Head of caudate nucleus (tissue), 42 donors: ENCODE results near the gene CFAP77.
A peak's percentile ranks its signal among the peaks of the same experiment; 100 is the strongest.
"Not testable (repeated sequence)": the region's sequence is repeated elsewhere in the genome, so short reads cannot be mapped to it uniquely, and the experiment has no call there.

ENCODE experiments used
- DNase-seq, 42 donors: peaks; one replicate each; pipeline versions ENCODE4 v3.0.0 to v3.0.0-alpha.2; 2020 to 2021; ENCODE audit warnings: mixed read lengths in 7 of 42
- intact Hi-C: fragments of 100-400 bp; cut with DNase I; formaldehyde crosslinking; loops from one replicate; pipeline ENCODE4 v1.15.0; 2022

The CFAP77 gene

DNA sequence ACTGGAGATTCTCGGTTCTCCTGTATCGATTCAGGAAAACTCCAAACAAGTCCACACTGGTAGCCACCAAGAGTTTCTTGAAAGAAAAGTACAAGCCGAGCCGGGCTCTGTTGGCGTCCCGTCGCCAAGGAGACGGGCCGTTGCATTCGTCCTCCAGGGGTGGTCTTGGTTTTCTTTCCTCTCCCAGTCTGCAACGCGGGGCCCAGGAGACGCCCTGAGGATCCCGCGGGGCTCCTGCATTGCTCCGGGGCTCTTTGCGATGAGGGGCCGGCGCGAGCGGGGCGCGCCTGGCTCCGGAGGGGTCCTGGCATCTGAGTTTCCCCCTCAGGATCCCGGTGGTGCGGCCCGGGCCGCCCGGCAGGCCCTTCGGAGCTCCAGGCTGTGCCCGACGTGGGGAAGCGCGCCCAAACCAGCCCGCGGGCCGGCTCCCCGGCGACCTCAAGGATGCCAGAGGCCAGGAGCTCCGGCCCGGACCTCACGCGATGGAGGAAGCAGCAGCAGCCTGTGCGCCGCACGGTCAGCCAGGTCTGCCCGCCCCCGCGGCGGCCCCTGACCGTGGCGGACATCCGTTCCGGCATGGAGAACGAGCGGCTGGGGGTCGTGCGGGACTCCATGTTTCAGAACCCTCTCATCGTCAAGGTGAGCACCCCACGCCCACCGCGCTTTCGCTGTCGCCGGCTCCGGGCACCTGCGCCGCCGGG is at the start of gene CFAP77:
CFAP77 (plus strand) TSS at position 384 of the 701 bp plus-strand sequence; CDS start at position 445, 61 bp downstream.
- peak in 18 of 42 donors; percentile 4 to 45 (median 19) for DNase-seq
- intact Hi-C loops: no loop called here

DNA sequence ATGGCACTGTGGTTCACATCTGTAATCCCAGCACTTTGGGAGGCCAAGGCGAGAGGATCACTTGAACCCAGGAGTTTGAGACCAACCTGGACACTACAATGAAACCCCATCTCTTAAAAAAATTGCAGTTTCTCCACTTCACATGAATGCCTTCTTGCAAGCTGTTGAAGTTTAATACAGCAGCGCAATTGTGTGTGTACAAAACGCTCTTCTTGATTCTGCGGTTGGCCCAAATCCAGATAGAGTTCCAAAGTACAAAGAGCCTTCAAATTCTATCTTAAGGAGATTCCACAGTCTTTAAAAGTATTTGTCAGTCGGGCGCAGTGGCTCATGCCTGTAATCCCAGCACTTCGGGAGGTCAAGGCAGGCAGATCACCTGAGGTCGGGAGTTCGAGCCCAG is 45.9 kb upstream of the CFAP77 start:
- no peak for DNase-seq
- intact Hi-C loops: loop anchor here (10.0 kb wide), 1 partner anchor 511 kb away; the partner anchor contains the start of genes AK8 and SPACA9

DNA sequence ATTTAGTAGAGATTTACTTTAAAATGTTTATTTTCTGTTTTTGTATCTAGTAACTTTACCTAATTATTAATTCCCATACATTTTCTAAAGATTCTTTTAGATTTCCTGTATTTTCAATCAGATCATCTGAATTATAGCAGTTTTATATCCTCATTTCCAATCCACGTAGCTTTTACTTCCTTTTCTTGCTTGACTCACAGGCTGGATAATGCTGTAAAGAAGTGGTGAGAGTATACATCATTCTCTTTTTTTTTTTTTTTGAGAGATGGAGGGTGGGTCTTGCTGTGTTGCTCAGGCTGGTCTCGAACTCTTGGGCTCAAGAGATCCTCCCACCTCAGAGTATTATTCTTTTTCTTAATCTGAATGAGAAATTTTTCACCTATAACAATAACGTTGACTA is 44.0 kb upstream of the CFAP77 start:
- DNase-seq: no peak
- intact Hi-C loops: loop anchor here (10.0 kb wide), 1 partner anchor 509 kb away; the partner anchor contains the start of genes AK8 and SPACA9

DNA sequence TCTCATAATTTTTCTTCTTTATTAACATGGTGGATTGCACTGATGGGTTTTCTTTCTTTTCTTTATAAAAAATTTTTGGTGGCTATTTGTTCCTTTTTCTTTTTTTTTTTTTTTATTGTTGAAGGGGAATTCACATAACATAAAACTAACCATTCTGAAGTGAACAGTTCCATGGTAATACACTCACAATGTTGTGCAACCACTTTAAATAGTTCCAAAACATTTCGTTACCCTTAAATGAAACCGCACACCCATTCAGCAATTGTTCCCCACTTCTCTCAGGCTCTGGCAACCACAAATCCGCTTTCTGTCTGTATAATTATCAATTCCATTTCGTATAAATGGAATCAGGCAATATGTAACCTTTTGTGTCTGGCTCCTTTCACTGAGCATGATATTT is 43.5 kb upstream of the CFAP77 start:
- intact Hi-C loops: loop anchor here (10.0 kb wide), 1 partner anchor 508 kb away; the partner anchor contains the start of genes AK8 and SPACA9
- no peak for DNase-seq

DNA sequence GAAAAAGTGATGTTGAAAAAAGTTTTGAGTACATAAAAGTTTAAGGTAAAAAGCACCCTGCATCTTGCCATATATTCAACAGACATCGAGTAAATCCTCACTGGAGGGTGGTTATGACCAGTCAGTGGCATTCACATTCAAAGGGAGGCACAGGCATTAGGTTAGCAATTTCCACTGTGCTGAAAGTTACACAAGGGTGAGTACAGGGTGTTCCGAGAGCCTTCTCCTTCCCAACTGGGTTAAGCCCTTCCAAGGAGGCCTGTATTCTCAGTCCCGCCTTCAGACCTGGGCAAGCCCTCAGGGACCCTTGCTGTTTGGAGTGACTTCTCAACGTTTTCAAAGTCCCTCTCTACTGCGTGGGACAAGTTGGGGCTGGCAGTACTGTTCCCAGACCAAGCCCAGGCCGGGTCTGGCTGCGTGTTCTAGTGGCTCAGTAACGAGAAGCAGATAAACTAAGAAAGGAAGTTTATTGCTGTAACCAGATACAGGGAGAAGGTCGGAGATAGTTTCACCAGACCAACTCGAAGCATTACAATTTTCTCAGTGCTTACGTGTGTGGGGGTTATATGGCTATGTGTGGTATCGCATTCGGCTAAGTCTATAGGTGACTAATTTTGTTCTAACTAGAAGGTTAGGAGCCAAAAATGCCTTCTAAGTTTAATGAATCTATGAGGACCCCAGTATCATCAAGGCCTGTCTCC is 42.2 kb upstream of the CFAP77 start:
- no peak for DNase-seq
- intact Hi-C loops: loop anchor here (10.0 kb wide), 1 partner anchor 507 kb away; the partner anchor contains the start of genes AK8 and SPACA9

DNA sequence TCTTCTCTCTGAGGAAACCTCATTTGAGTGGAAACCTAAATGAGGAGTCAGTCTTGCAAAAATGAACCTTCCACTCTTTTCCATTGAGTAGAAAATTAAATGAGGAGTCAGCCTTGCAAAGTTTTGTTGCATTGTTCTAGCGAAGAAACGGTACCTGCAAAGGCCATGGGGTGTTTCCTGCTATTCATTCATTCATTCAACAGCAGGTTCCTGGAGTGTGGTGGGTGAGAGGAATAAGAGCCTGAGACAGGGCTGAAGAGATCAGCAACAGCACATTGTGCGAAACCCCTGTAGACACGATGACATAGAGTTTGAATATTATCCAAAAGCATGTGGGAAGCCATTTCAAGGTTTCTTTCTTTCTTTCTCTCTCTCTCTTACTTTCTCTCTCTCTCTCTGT is 40.6 kb upstream of the CFAP77 start:
- intact Hi-C loops: loop anchor here (10.0 kb wide), 1 partner anchor 505 kb away; the partner anchor contains the start of genes AK8 and SPACA9
- no peak for DNase-seq

DNA sequence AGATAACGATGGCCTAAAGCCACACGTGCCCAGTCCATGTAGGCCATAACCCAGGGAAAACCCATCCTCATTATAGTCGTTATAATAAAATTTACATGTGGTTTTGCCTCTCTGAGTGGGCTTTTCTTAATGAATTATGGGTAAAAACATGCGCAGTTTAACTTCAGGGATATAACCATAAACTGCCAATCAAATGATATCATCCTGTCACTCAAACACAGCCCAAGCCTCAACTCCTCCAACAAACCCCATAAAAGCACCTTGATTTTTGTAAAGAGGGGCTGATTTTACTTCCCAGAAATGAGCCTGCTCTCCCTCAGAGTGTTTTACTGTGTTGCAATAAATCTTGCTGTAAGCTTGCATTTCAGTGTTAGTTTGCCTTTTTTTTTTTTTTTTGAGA is 39.4 kb upstream of the CFAP77 start:
- intact Hi-C loops: no loop called here

DNA sequence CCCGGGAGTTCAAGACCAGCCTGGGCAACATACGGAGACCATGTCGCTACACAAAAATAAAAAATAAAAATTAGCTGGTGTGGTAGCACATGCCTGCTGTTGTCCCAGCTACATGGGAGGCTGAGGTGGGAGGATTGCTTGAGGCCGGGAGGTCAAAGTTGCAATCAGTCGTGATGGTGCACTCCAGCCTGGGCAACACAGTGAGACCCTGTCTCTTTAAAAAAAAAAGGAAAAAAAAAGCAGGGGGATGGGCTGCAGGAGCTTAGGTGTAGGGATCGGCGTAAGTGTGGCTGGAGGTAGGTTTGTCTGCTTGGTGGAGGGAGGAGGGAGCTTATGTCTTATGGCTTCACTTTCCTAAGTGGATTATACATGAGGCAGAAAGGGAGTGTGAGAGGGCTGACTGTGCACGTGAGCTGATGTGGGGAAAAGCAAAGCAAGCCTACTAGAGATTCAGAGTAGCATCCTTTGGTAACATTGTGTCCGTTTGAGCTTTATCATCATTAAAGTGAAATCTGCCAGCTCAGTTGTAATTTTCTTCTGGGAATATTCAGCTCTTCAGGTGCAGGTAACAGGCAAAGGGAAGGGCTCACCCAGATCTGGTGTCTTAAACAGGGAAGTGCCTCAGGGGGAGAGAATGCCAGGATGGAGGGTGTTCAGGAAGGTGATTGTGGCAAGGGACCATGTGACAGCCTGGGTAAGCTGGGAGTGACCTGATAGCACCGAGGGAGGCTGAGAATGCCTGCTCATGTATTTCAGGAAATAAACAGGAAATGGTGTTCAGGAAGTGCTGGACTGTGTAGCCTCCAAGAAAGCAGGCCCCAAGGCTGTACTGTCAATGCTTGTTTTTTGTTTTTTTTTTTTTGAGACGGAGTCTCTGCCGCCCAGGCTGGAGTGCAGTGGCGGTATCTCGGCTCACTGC is 37.6 kb upstream of the CFAP77 start:
- DNase-seq: peak in 34 of 42 donors; percentile 8 to 69 (median 37)
- intact Hi-C loops: no loop called here

More for the DNA sequence above, 39.4 kb upstream of the CFAP77 start:
- no peak for DNase-seq

DNA sequence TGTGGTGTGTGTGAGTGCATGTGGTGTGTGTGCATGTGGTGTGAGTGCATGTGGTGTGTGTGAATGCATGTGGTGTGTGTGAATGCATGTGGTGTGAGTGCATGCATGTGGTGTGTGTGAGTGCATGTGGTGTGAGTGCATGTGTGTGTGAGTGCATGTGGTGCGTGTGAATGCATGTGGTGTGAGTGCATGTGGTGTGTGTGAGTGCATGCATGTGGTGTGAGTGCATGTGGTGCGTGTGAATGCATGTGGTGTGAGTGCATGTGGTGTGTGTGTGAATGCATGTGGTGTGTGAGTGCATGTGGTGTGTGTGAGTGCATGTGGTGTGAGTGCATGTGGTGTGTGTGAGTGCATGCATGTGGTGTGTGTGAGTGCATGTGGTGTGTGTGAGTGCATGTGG is 32.2 kb upstream of the CFAP77 start:
- DNase-seq, intact Hi-C loops: not testable (repeated sequence)

DNA sequence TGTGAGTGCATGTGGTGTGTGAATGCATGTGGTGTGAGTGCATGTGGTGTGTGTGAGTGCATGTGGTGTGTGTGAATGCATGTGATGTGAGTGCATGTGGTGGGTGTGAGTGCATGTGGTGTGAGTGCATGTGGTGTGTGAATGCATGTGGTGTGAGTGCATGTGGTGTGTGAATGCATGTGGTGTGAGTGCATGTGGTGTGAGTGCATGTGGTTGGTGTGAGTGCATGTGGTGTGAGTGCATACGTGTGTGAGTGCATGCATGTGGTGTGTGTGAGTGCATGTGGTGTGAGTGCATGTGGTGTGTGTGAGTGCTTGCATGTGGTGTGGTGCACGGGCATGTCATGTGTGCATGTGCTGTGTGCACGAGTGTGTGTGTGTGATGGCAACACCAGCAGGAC is 31.6 kb upstream of the CFAP77 start:
- intact Hi-C loops, DNase-seq: not testable (repeated sequence)

DNA sequence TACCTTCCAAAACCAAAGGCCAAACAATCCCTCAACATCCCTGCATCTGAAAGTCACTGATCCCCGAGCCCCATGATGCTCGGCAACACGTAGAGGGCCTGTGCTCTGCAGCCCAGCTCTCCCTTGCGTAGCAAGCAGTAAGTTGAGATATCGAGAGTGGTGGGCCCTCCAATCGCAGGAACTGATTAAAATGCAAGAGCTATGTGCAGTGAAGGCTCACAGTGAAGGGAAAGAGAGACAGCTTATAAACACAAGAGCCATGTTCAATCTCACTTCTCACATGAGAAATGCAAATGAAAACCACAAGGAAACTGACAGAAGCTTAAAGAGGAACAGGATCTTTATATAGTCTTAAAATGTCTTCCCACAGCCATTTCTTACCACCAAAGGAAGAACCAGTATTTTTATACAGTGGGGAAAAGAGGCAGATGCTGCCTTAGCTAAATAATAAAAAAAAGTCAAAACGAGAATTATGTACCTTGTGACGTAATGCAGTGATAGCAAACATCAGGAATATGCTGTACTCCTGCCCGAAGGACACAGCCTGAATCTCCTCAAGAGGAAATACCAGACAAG is 28.0 kb upstream of the CFAP77 start:
- DNase-seq: no peak
- intact Hi-C loops: no loop called here

DNA sequence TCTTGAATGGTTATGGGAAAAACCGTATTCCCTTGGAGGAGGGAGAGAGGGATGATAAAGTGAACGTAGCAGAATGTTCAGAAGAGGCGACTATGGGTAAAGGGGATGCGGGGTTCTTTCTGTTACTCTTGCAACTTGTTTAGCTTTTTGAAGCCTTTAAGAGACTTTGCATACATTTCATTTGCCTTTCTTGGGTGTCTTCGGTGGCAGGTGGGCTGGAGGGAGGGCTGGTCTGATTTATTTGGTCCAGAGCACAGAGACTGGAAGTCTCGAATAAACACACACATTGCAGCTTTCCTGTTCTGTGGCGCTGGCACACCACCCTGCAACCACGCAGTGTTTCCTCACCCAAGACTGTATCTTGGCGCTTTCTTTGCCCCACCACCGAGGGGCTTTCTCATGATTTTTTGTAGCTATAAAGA is 26.5 kb upstream of the CFAP77 start:
- intact Hi-C loops: no loop called here
- DNase-seq: no peak

DNA sequence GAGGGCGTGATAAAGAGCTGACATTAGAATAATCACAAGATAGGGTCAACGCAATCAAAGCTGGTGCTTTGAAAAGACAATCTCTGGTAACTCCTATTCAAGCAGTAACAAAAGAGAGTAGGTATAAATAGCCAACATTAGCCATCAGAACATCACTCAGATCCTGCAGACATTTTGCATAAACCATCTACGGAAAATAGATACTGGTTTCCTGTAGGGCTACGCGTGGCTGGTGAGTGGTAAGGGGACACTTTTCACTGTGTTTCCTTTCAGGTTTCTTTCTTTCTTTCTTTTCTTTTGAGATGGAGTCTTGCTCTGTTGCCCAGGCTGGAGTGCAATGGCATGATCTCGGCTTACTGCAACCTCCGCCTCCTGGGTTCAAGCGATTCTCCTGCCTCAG is 25.6 kb upstream of the CFAP77 start:
- no peak for DNase-seq
- intact Hi-C loops: no loop called here

DNA sequence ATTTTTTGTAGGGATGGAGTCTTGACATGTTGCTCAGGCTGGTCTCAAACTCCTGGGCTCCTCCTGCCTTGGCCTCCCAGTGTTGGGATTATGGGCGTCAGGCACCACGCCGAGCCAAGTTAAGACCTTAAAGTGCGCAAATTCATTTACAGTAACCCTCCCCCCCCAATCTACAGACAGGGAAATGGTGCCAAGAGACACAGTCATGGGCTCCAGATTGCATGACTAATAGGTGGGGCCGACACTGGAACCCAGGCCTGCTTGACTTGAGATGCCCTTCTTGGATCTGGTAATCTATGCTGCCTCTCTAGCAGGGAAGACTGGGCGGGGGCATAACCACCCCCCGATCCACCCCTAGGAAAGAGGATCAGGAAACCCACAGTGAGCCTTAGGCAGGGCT is 22.9 kb upstream of the CFAP77 start:
- intact Hi-C loops: no loop called here
- no peak for DNase-seq

DNA sequence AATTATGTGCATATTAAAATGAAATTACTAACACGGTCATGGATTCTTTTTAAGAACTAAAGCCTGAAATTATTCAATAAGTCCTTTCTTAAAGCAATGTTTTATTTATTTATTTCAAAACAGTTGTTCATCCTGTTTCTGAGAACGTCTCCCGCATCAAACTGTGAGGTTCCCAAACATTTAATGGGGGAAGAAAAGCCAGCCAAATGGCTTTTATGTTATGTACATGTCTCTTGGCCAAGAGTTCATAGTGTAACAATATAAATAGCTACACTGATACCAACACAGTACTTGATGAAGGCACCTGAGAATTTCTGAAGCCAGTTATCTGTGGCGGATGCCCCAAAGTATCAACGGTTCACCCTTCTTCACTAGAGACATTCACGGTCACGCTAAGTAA is 19.0 kb upstream of the CFAP77 start:
- DNase-seq: no peak
- intact Hi-C loops: no loop called here

DNA sequence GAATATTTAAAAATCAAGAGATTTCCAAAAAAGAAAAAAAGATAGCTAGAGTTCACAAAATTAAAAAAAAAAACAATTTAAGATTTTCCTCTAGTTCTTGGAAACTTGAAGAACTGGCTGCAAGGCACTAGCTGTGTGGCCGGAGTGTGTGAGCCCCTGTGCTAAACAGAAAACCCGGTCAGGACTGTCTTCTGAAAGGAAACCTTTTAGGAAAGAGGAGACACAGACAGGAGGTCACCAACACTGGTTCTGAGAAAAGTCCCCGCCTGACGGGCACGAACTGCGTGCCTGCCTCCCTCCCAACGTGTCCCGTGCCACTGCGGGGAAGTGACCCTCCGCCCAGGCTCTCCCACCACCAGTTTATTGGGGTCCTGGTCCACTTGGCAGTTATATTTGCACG is 18.6 kb upstream of the CFAP77 start:
- intact Hi-C loops: no loop called here
- DNase-seq: no peak

DNA sequence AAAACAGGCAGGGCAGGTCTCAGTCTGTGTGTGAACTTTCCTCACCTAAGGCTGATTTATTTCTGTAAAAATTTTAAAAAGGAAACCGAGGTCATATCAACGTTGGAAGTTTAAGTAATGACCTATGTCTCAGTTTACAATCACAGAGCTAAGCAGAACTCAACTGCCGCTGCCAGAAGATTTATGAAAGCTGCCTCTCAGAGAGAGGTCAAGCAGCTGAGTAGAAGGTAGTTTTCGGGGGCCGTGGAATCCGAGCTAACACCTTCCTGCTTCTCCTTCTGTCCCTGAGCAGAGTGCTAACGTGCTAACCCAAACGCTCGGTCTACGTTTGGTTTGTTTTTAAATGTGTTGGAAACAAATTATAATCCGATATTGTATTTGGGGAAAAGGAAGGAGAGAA is 14.5 kb upstream of the CFAP77 start:
- intact Hi-C loops: no loop called here
- no peak for DNase-seq

DNA sequence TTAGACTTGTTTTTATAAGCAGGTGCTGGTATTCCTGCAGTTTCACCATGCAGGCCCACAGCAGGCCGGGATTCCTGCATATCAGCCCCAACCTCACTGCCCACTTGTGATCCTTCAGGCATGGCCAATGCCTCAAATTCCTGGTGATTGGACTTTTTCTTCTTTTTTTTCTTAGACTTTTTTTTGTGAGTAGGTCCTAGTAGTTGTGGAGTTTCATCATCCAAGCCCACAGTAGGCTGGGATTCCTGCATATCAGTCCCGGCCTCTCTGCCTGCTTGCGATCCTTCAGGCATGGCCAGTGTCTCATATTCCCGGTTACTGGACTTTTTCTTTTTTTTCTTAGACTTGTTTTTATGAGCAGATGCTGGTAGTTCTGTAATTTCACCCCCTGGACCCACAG is 8.2 kb upstream of the CFAP77 start:
- no peak for DNase-seq
- intact Hi-C loops: no loop called here
